ENCODE results near the gene TSPO.

The TSPO gene

GRCh38 chr22:43205261-43205691 is 53.9 kb downstream of the TSPO start:
- H3K27me3 Mint-ChIP-seq: no peaks in the 10 kb centered on the region
- H3K36me3 Mint-ChIP-seq (ENCODE audit: low read depth): no peaks in the 10 kb centered on the region
- H3K4me3 Mint-ChIP-seq: no peak overlapping the region
- H3K27ac Mint-ChIP-seq: no peak overlapping the region
- no peaks in the 10 kb centered on the region for H3K9me3 Mint-ChIP-seq
- no peak for DNase-seq
- H3K4me1 Mint-ChIP-seq (ENCODE audit: low read depth): peaks cover 8% of the 10 kb centered on the region

- Mint-ChIP-seq H3K4me1 (ENCODE audit: low read depth) (peaks cover 8% of the 10 kb centered on the region), H3K27me3 (no peaks in the 10 kb centered on the region), H3K9me3 (no peaks in the 10 kb centered on the region), H3K36me3 (ENCODE audit: low read depth) (no peaks in the 10 kb centered on the region), H3K27ac (no peak overlapping the region), H3K4me3 (no peak overlapping the region)
- no peak for DNase-seq
Observed at GRCh38 chr22:43205748-43206508, 54.6 kb downstream of the TSPO start.

GRCh38 chr22:43206509-43207161 is 55.3 kb downstream of the TSPO start:
- no peak for DNase-seq
- no peaks in the 10 kb centered on the region for H3K27me3 Mint-ChIP-seq
- H3K4me1 Mint-ChIP-seq (ENCODE audit: low read depth): peaks cover 8% of the 10 kb centered on the region
- no peaks in the 10 kb centered on the region for H3K36me3 Mint-ChIP-seq (ENCODE audit: low read depth)
- no peaks in the 10 kb centered on the region for H3K9me3 Mint-ChIP-seq
- no peak overlapping the region for H3K27ac Mint-ChIP-seq
- H3K4me3 Mint-ChIP-seq: no peak overlapping the region

- no peak overlapping the region for H3K4me3 Mint-ChIP-seq
- peaks cover 8% of the 10 kb centered on the region for H3K4me1 Mint-ChIP-seq (ENCODE audit: low read depth)
- no peaks in the 10 kb centered on the region for H3K9me3 Mint-ChIP-seq
- H3K36me3 Mint-ChIP-seq (ENCODE audit: low read depth): no peaks in the 10 kb centered on the region
- no peak for DNase-seq
- H3K27me3 Mint-ChIP-seq: no peaks in the 10 kb centered on the region
- H3K27ac Mint-ChIP-seq: no peak overlapping the region
Observed at GRCh38 chr22:43207386-43207785, 56.0 kb downstream of the TSPO start.

- peaks cover 8% of the 10 kb centered on the region for H3K4me1 Mint-ChIP-seq (ENCODE audit: low read depth)
- H3K9me3 Mint-ChIP-seq: no peaks in the 10 kb centered on the region
- no peak overlapping the region for H3K27ac Mint-ChIP-seq
- H3K36me3 Mint-ChIP-seq (ENCODE audit: low read depth): no peaks in the 10 kb centered on the region
- DNase-seq: no peak
- H3K27me3 Mint-ChIP-seq: no peaks in the 10 kb centered on the region
- H3K4me3 Mint-ChIP-seq: no peak overlapping the region
Observed at GRCh38 chr22:43207849-43208702, 56.7 kb downstream of the TSPO start.

- peaks cover 8% of the 10 kb centered on the region for H3K4me1 Mint-ChIP-seq (ENCODE audit: low read depth)
- no peaks in the 10 kb centered on the region for H3K27me3 Mint-ChIP-seq
- H3K27ac Mint-ChIP-seq: no peak overlapping the region
- no peaks in the 10 kb centered on the region for H3K36me3 Mint-ChIP-seq (ENCODE audit: low read depth)
- DNase-seq: no peak
- no peaks in the 10 kb centered on the region for H3K9me3 Mint-ChIP-seq
- H3K4me3 Mint-ChIP-seq: no peak overlapping the region
Observed at GRCh38 chr22:43208703-43209522, 57.6 kb downstream of the TSPO start.

GRCh38 chr22:43209523-43209890 is 58.1 kb downstream of the TSPO start:
- Mint-ChIP-seq H3K9me3 (no peaks in the 10 kb centered on the region), H3K4me1 (ENCODE audit: low read depth) (peaks cover 8% of the 10 kb centered on the region), H3K36me3 (ENCODE audit: low read depth) (no peaks in the 10 kb centered on the region), H3K27ac (no peak overlapping the region), H3K4me3 (no peak overlapping the region), H3K27me3 (no peaks in the 10 kb centered on the region)
- no peak for DNase-seq

- no peak for DNase-seq
- Mint-ChIP-seq H3K4me1 (ENCODE audit: low read depth) (peaks cover 8% of the 10 kb centered on the region), H3K36me3 (ENCODE audit: low read depth) (no peaks in the 10 kb centered on the region), H3K27me3 (no peaks in the 10 kb centered on the region), H3K27ac (no peak overlapping the region), H3K9me3 (no peaks in the 10 kb centered on the region), H3K4me3 (no peak overlapping the region)
Observed at GRCh38 chr22:43209971-43210370, 58.6 kb downstream of the TSPO start.

- Mint-ChIP-seq H3K9me3 (no peaks in the 10 kb centered on the region), H3K36me3 (ENCODE audit: low read depth) (no peaks in the 10 kb centered on the region)
Observed at GRCh38 chr22:43210631-43211515, 59.5 kb downstream of the TSPO start.

GRCh38 chr22:43211941-43212433 is 60.6 kb downstream of the TSPO start:
- H3K36me3 Mint-ChIP-seq (ENCODE audit: low read depth): no peaks in the 10 kb centered on the region
- no peaks in the 10 kb centered on the region for H3K9me3 Mint-ChIP-seq
- H3K4me1 Mint-ChIP-seq (ENCODE audit: low read depth): no peaks in the 10 kb centered on the region
- no peak overlapping the region for H3K4me3 Mint-ChIP-seq
- H3K27ac Mint-ChIP-seq: no peak overlapping the region
- no peaks in the 10 kb centered on the region for H3K27me3 Mint-ChIP-seq
- no peak for DNase-seq

More at GRCh38 chr22:43210631-43211515, 59.5 kb downstream of the TSPO start:
- DNase-seq: no peak
- no peak overlapping the region for H3K27ac Mint-ChIP-seq
- no peak overlapping the region for H3K4me3 Mint-ChIP-seq
- no peaks in the 10 kb centered on the region for H3K27me3 Mint-ChIP-seq
- H3K4me1 Mint-ChIP-seq (ENCODE audit: low read depth): peaks cover 7% of the 10 kb centered on the region

GRCh38 chr22:43212434-43212952 is 61.1 kb downstream of the TSPO start:
- Mint-ChIP-seq H3K9me3 (no peaks in the 10 kb centered on the region), H3K4me1 (ENCODE audit: low read depth) (no peaks in the 10 kb centered on the region), H3K4me3 (no peak overlapping the region), H3K27me3 (no peaks in the 10 kb centered on the region), H3K27ac (no peak overlapping the region), H3K36me3 (ENCODE audit: low read depth) (no peaks in the 10 kb centered on the region)
- no peak for DNase-seq

Data from activated T-cell treated with anti-CD3 and anti-CD28 coated beads, Interleukin-2, amount 50 U/mL, for 24 hours (primary cell).